ENCODE results near the gene GGT6. TPM values are rescaled to one million over a fixed set of nuclear protein-coding genes. Genes with fewer than 3 reads are reported as not detected.
A peak's percentile ranks its signal among the peaks of the same experiment; 100 is the strongest.

The GGT6 gene
- total and polyA plus RNA-seq, 2 of the 13 experiments (the other 11 are each of a cell fraction or from before 2014, with no cell fraction given): 0.16 to 0.80 TPM

DNA sequence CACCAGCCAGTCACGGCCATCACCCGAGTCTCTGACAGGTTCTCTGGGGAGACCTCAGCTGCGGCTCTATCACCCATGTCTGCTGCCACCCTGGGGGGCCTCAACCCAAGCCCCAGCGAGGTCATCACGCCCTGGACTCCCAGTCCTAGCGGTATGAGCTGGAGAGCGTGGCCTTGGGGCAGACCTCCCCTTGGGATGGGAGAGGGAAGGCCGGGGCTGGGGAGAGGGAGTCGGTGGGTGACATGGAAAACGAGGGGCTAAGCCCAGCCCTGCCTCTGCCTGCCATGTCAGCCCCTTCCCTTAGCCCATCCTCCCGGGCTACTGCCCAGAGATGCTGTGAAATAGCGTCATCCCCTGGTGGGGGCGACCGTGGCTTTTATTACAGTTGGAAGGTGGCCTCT lies 32.6 kb upstream of the GGT6 start:
- in situ Hi-C loops (cut with HindIII; ENCODE audit: extremely low pct_ligation_motif_present, low pct_unique_long_range_greater_than_20kb): no loop called here
- no peak for TF ChIP-seq ZNF292 (CRISPR knock-in tag; IDR thresholded peaks at IDR 0.05; ENCODE audit: borderline replicate concordance, low read depth)
- TF ChIP-seq, protein P1, sequence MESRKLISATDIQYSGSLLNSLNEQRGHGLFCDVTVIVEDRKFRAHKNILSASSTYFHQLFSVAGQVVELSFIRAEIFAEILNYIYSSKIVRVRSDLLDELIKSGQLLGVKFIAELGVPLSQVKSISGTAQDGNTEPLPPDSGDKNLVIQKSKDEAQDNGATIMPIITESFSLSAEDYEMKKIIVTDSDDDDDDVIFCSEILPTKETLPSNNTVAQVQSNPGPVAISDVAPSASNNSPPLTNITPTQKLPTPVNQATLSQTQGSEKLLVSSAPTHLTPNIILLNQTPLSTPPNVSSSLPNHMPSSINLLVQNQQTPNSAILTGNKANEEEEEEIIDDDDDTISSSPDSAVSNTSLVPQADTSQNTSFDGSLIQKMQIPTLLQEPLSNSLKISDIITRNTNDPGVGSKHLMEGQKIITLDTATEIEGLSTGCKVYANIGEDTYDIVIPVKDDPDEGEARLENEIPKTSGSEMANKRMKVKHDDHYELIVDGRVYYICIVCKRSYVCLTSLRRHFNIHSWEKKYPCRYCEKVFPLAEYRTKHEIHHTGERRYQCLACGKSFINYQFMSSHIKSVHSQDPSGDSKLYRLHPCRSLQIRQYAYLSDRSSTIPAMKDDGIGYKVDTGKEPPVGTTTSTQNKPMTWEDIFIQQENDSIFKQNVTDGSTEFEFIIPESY (CRISPR knock-in tag; IDR thresholded peaks at IDR 0.05): peak; percentile 60; the same call in 1 of the 2 replicates
- TF ChIP-seq TMF1 (CRISPR knock-in tag; IDR thresholded peaks at IDR 0.05; ENCODE audit: low read depth): no peak
- no peak for TF ChIP-seq ZNF781 (CRISPR knock-in tag; IDR thresholded peaks at IDR 0.05; ENCODE audit: borderline replicate concordance, not compliant biosample characterization)
- TF ChIP-seq, protein P2, sequence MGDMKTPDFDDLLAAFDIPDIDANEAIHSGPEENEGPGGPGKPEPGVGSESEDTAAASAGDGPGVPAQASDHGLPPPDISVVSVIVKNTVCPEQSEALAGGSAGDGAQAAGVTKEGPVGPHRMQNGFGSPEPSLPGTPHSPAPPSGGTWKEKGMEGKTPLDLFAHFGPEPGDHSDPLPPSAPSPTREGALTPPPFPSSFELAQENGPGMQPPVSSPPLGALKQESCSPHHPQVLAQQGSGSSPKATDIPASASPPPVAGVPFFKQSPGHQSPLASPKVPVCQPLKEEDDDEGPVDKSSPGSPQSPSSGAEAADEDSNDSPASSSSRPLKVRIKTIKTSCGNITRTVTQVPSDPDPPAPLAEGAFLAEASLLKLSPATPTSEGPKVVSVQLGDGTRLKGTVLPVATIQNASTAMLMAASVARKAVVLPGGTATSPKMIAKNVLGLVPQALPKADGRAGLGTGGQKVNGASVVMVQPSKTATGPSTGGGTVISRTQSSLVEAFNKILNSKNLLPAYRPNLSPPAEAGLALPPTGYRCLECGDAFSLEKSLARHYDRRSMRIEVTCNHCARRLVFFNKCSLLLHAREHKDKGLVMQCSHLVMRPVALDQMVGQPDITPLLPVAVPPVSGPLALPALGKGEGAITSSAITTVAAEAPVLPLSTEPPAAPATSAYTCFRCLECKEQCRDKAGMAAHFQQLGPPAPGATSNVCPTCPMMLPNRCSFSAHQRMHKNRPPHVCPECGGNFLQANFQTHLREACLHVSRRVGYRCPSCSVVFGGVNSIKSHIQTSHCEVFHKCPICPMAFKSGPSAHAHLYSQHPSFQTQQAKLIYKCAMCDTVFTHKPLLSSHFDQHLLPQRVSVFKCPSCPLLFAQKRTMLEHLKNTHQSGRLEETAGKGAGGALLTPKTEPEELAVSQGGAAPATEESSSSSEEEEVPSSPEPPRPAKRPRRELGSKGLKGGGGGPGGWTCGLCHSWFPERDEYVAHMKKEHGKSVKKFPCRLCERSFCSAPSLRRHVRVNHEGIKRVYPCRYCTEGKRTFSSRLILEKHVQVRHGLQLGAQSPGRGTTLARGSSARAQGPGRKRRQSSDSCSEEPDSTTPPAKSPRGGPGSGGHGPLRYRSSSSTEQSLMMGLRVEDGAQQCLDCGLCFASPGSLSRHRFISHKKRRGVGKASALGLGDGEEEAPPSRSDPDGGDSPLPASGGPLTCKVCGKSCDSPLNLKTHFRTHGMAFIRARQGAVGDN (CRISPR knock-in tag; IDR thresholded peaks at IDR 0.05): peak; percentile 8; the same call in 1 of the 2 replicates
- TF ChIP-seq, protein P3, sequence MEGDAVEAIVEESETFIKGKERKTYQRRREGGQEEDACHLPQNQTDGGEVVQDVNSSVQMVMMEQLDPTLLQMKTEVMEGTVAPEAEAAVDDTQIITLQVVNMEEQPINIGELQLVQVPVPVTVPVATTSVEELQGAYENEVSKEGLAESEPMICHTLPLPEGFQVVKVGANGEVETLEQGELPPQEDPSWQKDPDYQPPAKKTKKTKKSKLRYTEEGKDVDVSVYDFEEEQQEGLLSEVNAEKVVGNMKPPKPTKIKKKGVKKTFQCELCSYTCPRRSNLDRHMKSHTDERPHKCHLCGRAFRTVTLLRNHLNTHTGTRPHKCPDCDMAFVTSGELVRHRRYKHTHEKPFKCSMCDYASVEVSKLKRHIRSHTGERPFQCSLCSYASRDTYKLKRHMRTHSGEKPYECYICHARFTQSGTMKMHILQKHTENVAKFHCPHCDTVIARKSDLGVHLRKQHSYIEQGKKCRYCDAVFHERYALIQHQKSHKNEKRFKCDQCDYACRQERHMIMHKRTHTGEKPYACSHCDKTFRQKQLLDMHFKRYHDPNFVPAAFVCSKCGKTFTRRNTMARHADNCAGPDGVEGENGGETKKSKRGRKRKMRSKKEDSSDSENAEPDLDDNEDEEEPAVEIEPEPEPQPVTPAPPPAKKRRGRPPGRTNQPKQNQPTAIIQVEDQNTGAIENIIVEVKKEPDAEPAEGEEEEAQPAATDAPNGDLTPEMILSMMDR (CRISPR knock-in tag; IDR thresholded peaks at IDR 0.05): 0 out of 2 replicates have a peak, but pooled peaks have one; percentile 18
- no peak for TF ChIP-seq ZNF205 (CRISPR knock-in tag; IDR thresholded peaks at IDR 0.05)
- no peak for TF ChIP-seq ZNF251 (CRISPR knock-in tag; IDR thresholded peaks at IDR 0.05)
- TF ChIP-seq SRSF4 (IDR thresholded peaks at IDR 0.05; ENCODE audit: low read depth, low read length, poor library complexity, severe bottlenecking): no peak
- TF ChIP-seq, protein P4, sequence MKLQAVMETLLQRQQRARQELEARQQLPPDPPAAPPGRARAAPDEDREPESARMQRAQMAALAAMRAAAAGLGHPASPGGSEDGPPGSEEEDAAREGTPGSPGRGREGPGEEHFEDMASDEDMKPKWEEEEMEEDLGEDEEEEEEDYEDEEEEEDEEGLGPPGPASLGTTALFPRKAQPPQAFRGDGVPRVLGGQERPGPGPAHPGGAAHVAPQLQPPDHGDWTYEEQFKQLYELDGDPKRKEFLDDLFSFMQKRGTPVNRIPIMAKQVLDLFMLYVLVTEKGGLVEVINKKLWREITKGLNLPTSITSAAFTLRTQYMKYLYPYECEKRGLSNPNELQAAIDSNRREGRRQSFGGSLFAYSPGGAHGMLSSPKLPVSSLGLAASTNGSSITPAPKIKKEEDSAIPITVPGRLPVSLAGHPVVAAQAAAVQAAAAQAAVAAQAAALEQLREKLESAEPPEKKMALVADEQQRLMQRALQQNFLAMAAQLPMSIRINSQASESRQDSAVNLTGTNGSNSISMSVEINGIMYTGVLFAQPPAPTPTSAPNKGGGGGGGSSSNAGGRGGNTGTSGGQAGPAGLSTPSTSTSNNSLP (IDR thresholded peaks at IDR 0.05; ENCODE audit: low read depth, low read length): no peak
- TF ChIP-seq, protein P5, sequence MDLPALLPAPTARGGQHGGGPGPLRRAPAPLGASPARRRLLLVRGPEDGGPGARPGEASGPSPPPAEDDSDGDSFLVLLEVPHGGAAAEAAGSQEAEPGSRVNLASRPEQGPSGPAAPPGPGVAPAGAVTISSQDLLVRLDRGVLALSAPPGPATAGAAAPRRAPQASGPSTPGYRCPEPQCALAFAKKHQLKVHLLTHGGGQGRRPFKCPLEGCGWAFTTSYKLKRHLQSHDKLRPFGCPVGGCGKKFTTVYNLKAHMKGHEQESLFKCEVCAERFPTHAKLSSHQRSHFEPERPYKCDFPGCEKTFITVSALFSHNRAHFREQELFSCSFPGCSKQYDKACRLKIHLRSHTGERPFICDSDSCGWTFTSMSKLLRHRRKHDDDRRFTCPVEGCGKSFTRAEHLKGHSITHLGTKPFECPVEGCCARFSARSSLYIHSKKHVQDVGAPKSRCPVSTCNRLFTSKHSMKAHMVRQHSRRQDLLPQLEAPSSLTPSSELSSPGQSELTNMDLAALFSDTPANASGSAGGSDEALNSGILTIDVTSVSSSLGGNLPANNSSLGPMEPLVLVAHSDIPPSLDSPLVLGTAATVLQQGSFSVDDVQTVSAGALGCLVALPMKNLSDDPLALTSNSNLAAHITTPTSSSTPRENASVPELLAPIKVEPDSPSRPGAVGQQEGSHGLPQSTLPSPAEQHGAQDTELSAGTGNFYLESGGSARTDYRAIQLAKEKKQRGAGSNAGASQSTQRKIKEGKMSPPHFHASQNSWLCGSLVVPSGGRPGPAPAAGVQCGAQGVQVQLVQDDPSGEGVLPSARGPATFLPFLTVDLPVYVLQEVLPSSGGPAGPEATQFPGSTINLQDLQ (CRISPR knock-in tag; IDR thresholded peaks at IDR 0.05): no peak

More for the DNA sequence above, 32.6 kb upstream of the GGT6 start:
- no peaks in the 10 kb centered on the region for H4K20me1 ChIP-seq (ENCODE audit: insufficient read depth, low read length)
- H3K9me3 ChIP-seq (ENCODE audit: low read length): no peaks in the 10 kb centered on the region
- H3K4me2 ChIP-seq (ENCODE audit: low read depth, low read length): no peak overlapping the region
- CTCF ChIA-PET (ENCODE audit: low intra/inter-chr PET ratio, low total read pairs): no interaction called here
- BruUV-seq (replicated peaks): no TSS peak
- H3K36me3 ChIP-seq (replicated peaks in 1 of 2; ENCODE audit: control insufficient read depth in 1 of 2, insufficient read depth in 2 of 2, low read length in 2 of 2): no peaks in the 10 kb centered on the region
- 48% methylated on average over 4 of the region's 14 CpGs for WGBS (ENCODE audit: low lambda C conversion rate)
- DNase-seq (ENCODE audit: low spot score) (no peak), FAIRE-seq (no peak), ATAC-seq (peak; percentile 13; the same call in 2 of the 3 replicates)
- H3K27ac ChIP-seq (ENCODE audit: extremely low read length, insufficient read depth, low read length): no peak overlapping the region
- no peaks in the 10 kb centered on the region for H3K79me2 ChIP-seq (ENCODE audit: insufficient read depth, low read length)
- no peak overlapping the region for H2AFZ ChIP-seq (ENCODE audit: low read length)
- peaks cover 0 to 2% of the 10 kb centered on the region in 2 experiments; a peak in 1 of 5 replicates for H3K27me3 ChIP-seq (ENCODE audit: control insufficient read depth in 1 of 2, insufficient read depth in 2 of 2, low read length in 2 of 2)
- H3K4me1 ChIP-seq (ENCODE audit: insufficient read depth, low read length): peaks cover 11% of the 10 kb centered on the region
- POLR2A ChIA-PET: no interaction called here
- intact Hi-C loops (cut with micrococcal nuclease; ENCODE audit: unreplicated experiment): no loop called here
- H3K9ac ChIP-seq (ENCODE audit: insufficient read depth, low read depth, low read length): no peak overlapping the region
- H3K4me3 ChIP-seq (replicated peaks in 1 of 3; ENCODE audit: insufficient read depth in 1 of 3, low read depth in 2 of 3, low read length in 3 of 3): no peak overlapping the region
